ENCODE measurements around the gene PTRHD1.

PTRHD1 gene

GRCh38 chr2:24749069-24749691 is 44.0 kb downstream of the PTRHD1 start:
- no peak for DNase-seq

GRCh38 chr2:24747299-24747698 is 45.9 kb downstream of the PTRHD1 start:
- DNase-seq, result no peak

- no peak for DNase-seq
These were observed 47.4 kb downstream of the PTRHD1 start for GRCh38 chr2:24745825-24746224.

- no peak for DNase-seq
These were observed 48.8 kb downstream of the PTRHD1 start for GRCh38 chr2:24744356-24744755.

GRCh38 chr2:24743924-24744323 is 49.3 kb downstream of the PTRHD1 start:
- no peak for DNase-seq

- no peak for DNase-seq
These were observed 50.5 kb downstream of the PTRHD1 start for GRCh38 chr2:24742730-24743129.

- no peak for DNase-seq
These were observed 53.0 kb downstream of the PTRHD1 start for GRCh38 chr2:24740142-24740541.

All from activated T-cell treated with anti-CD3 and anti-CD28 coated beads, Interleukin-2, amount 50 U/mL, for 1 hour (primary cell).